OCI-LY3 (cell line): ENCODE results near the gene LBP.
A peak's percentile ranks its signal among the peaks of the same experiment; 100 is the strongest.

Source experiments
- EZH2phosphoT487 ChIP-seq: fragments of 200-600 bp; shearing (Covaris generic); IDR thresholded peaks from 2 replicates; pipeline ENCODE4 v1.6.1; 2018; ENCODE audit warnings: antibody characterized with exemption, mixed run types, low read depth
- TF ChIP-seq, protein P1 (sequence below): fragments of 200-600, 300-600 bp; sonication (generic); IDR thresholded peaks from 2 replicates; pipeline ENCODE4 v1.5.1; 2014; ENCODE audit warnings: antibody characterized with exemption, low read length, low read depth

DNA sequence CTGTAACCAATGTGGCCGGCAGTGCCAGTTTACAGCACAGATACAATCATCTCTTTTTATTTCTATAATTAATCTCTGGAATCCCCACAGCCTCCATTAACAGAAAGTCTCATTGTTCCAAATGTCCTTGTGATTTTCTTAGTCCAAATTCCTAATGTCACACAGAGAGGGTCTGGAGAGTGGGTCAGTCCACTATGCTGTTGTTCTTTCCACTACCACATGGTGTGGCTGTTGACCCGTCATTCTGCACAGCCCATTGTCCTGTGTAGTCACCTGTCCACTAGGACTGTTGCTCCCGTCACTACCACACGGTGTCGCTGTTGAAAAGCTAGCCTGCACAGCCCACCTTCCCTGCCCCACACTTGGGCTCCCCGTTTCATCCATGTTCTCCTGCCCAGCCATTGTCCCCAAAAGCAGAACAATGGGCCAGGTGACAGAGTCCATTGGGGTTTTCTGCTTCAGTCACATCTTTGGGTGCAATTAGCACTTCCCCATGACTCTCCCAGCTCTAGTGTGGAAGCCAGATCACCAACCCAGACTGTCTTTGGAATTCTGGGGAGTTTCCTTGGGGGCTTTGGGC is 8.6 kb upstream of the LBP start:
- TF ChIP-seq, protein P1, sequence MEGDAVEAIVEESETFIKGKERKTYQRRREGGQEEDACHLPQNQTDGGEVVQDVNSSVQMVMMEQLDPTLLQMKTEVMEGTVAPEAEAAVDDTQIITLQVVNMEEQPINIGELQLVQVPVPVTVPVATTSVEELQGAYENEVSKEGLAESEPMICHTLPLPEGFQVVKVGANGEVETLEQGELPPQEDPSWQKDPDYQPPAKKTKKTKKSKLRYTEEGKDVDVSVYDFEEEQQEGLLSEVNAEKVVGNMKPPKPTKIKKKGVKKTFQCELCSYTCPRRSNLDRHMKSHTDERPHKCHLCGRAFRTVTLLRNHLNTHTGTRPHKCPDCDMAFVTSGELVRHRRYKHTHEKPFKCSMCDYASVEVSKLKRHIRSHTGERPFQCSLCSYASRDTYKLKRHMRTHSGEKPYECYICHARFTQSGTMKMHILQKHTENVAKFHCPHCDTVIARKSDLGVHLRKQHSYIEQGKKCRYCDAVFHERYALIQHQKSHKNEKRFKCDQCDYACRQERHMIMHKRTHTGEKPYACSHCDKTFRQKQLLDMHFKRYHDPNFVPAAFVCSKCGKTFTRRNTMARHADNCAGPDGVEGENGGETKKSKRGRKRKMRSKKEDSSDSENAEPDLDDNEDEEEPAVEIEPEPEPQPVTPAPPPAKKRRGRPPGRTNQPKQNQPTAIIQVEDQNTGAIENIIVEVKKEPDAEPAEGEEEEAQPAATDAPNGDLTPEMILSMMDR, result peak; percentile 48
- TF ChIP-seq EZH2phosphoT487, result no peak
